Kidney (tissue), 14 donors: Measurements from ENCODE around the gene SMCHD1. TPM values are rescaled to one million over a fixed set of nuclear protein-coding genes. Genes with fewer than 3 reads are reported as not detected.

Experiments
- DNase-seq, 5 donors: peaks; one replicate each; pipeline ENCODE4 v3.0.0-alpha.2; 2013 to 2020
- FAIRE-seq: peaks from 2 replicates; lab custom pipeline; 2012; peaks lifted over from hg19 to GRCh38; lab: Jason Lieb, UNC
- H3K27ac ChIP-seq, 2 donors: one replicate each; pipeline ENCODE4 v1.7.0; 2013; ENCODE audit warnings: low read depth in 2 of 2, low read length in 2 of 2, inconsistent platforms in 1 of 2
- H3K27me3 ChIP-seq: one replicate; pipeline ENCODE4 v1.7.1; 2013; ENCODE audit warnings: low read length, inconsistent platforms; ENCODE audit not compliant: control insufficient read depth, insufficient read depth
- H3K36me3 ChIP-seq, 3 donors: one replicate each; pipeline versions ENCODE4 v1.7.0 to v1.7.1; 2013; ENCODE audit warnings: low read length in 3 of 3, control low read depth in 1 of 3, inconsistent platforms in 1 of 3; ENCODE audit not compliant: insufficient read depth in 3 of 3, control insufficient read depth in 2 of 3
- H3K4me1 ChIP-seq, 3 donors: one replicate each; pipeline versions ENCODE4 v1.7.0 to v1.7.1; 2013; ENCODE audit warnings: low read length in 3 of 3, inconsistent platforms in 1 of 3, low read depth in 1 of 3; ENCODE audit not compliant: control insufficient read depth in 2 of 3, insufficient read depth in 2 of 3
- H3K4me3 ChIP-seq, 3 donors: one replicate each; pipeline versions ENCODE4 v1.7.0 to v1.8.1; 2013; ENCODE audit warnings: low read length in 3 of 3, control low read depth in 1 of 3, inconsistent platforms in 1 of 3
- H3K9ac ChIP-seq, 3 donors: one replicate each; pipeline versions ENCODE4 v1.7.0 to v1.7.1; 2013; ENCODE audit warnings: low read length in 3 of 3, control low read depth in 1 of 3, inconsistent platforms in 1 of 3
- H3K9me3 ChIP-seq, 3 donors: one replicate each; pipeline versions ENCODE4 v1.7.0 to v1.7.1; 2013; ENCODE audit warnings: low read length in 3 of 3, control low read depth in 1 of 3, inconsistent platforms in 1 of 3; ENCODE audit not compliant: control insufficient read depth in 2 of 3, insufficient read depth in 1 of 3
- CTCF ChIP-seq: IDR thresholded peaks from 3 replicates; pipeline ENCODE4 v1.5.1; 2012; ENCODE audit warnings: mild to moderate bottlenecking, moderate library complexity, borderline replicate concordance; ENCODE audit not compliant: insufficient read depth; ENCODE audit errors: extremely low read depth
- intact Hi-C: fragments of 100-400 bp; cut with DNase I; formaldehyde crosslinking; loops from one replicate; pipeline ENCODE4 v1.11.1; 2022
- polyA plus RNA-seq: library from polyadenylated mRNA; stranded (reverse); fragments of 350-450 nt; fragmentation: Illumina TruSeq; extraction: RNeasy Lipid Tissue Mini Kit (QIAGEN cat#74804); gene quantifications from one replicate; pipeline ENCODE4 v1.2.3, GENCODE V29; 2014; ENCODE audit warnings: low read depth, low replicate concordance; ENCODE audit not compliant: insufficient read depth
- total RNA-seq: library from RNA; stranded (reverse); fragmentation: NEBNext Ultra II Directional; extraction: Animal tissue kit (Norgen Biotek cat#: 25700); gene quantifications from one replicate; pipeline ENCODE4 v1.2.1, GENCODE V29; 2021
- donor health status: control.
- donor health status: control.
- donor health status: control.
- donor health status: control.
- donor health status: control.
- donor health status: DM: yes; HTN: yes; CAD: no.
- donor health status: Normal renal cell carcinoma (clear cell type).

SMCHD1 gene
- total and polyA plus RNA-seq, 2 donors from 2014 or later, result 5.2 to 59.0 TPM

GRCh38 chr18:2680216-2680792 is 24.8 kb downstream of the SMCHD1 start:
- no peak for TF ChIP-seq CTCF
- Histone ChIP-seq H3K4me1 (peaks cover 0 to 4% (median 2%) of the 10 kb centered on the region in 3 donors), H3K27ac (no peak overlapping the region), H3K36me3 (peaks cover 0 to 7% (median 6%) of the 10 kb centered on the region in 3 donors), H3K9me3 (no peaks in the 10 kb centered on the region), H3K4me3 (no peak overlapping the region), H3K9ac (no peak overlapping the region), H3K27me3 (no peaks in the 10 kb centered on the region)
- DNase-seq (no peak), FAIRE-seq (no peak)
- intact Hi-C loops, result no loop called here

- Histone ChIP-seq H3K9me3 (peaks cover 0 to 6% (median 0%) of the 10 kb centered on the region in 3 donors), H3K27ac (no peak overlapping the region), H3K9ac (no peak overlapping the region), H3K36me3 (peaks cover 0 to 6% (median 0%) of the 10 kb centered on the region in 3 donors), H3K4me3 (no peak overlapping the region), H3K4me1 (peaks cover 0 to 4% (median 2%) of the 10 kb centered on the region in 3 donors), H3K27me3 (no peaks in the 10 kb centered on the region)
- intact Hi-C loops, result no loop called here
- DNase-seq (no peak), FAIRE-seq (no peak)
- TF ChIP-seq CTCF, result no peak
These were observed 26.6 kb downstream of the SMCHD1 start for GRCh38 chr18:2681993-2682603.

- intact Hi-C loops, result no loop called here
These were observed 27.5 kb downstream of the SMCHD1 start for GRCh38 chr18:2683055-2683454.

More at GRCh38 chr18:2683055-2683454, 27.5 kb downstream of the SMCHD1 start:
- Histone ChIP-seq H3K36me3 (peaks cover 0 to 7% (median 1%) of the 10 kb centered on the region in 3 donors), H3K9ac (no peak overlapping the region), H3K9me3 (peaks cover 0 to 6% (median 0%) of the 10 kb centered on the region in 3 donors), H3K27ac (no peak overlapping the region), H3K4me1 (peaks cover 0 to 4% (median 2%) of the 10 kb centered on the region in 3 donors), H3K27me3 (no peaks in the 10 kb centered on the region), H3K4me3 (no peak overlapping the region)
- DNase-seq (no peak), FAIRE-seq (peak; percentile 80)
- TF ChIP-seq CTCF, result no peak
